GM12873 (cell line): ENCODE data around the gene TRAF2.

Experiments
- TF ChIP-seq, protein P1 (sequence below): IDR thresholded peaks from 2 replicates; pipeline ENCODE4 v1.5.1; 2012; ENCODE audit warnings: low read depth, mild to moderate bottlenecking, moderate library complexity, low read length, control low read depth; ENCODE audit not compliant: insufficient read depth; ENCODE audit errors: missing control alignments

TRAF2 gene

DNA sequence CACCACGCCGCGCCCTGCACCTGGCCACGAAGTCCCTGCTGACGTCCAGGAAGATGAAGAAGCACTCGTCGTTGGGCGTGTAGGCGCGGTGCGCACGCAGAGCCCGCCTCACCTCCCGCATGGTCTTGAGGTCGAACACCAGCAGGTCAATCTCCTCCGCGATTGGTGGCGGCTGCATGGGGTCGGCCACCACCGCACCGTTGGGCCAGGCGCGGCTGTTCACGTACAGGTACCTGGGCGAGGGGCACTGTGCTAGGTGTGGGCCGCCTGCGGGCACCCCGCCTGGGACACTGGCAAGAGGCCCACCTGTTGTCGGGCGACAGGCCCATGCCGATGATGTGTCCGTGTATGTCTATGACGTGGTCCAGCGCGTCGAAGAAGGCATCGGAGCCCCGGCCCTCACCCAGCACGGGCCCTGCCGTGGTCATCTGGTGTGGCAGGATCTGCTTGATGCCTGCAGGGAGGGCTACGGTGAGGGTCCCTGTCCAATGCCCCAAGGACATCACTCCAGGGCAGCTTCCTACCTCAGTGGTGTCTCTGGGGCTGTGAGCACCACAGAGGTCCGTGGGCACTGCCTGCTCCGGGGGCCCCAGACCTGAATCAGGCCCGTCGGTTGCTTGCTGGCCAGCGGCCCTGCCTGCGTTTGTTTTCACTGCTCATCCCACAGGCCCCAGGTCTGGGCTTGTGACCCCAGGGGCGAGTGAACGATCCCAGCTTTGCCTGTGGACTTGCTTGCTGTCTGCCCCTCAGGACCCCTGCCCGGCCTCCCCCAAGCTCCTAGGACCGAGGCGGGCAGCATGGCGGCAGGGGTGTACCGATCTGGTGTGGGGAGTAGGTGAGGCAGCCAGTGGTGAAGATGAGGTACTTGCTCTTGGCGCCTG, 55.2 kb downstream of the TRAF2 start:
- TF ChIP-seq, protein P1, sequence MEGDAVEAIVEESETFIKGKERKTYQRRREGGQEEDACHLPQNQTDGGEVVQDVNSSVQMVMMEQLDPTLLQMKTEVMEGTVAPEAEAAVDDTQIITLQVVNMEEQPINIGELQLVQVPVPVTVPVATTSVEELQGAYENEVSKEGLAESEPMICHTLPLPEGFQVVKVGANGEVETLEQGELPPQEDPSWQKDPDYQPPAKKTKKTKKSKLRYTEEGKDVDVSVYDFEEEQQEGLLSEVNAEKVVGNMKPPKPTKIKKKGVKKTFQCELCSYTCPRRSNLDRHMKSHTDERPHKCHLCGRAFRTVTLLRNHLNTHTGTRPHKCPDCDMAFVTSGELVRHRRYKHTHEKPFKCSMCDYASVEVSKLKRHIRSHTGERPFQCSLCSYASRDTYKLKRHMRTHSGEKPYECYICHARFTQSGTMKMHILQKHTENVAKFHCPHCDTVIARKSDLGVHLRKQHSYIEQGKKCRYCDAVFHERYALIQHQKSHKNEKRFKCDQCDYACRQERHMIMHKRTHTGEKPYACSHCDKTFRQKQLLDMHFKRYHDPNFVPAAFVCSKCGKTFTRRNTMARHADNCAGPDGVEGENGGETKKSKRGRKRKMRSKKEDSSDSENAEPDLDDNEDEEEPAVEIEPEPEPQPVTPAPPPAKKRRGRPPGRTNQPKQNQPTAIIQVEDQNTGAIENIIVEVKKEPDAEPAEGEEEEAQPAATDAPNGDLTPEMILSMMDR: no peak

GRCh38 chr9:136942112-136942880, 56.0 kb downstream of the TRAF2 start:
- TF ChIP-seq, protein P1: no peak

GRCh38 chr9:136942881-136943230, 56.5 kb downstream of the TRAF2 start:
- TF ChIP-seq, protein P1: no peak

- TF ChIP-seq, protein P1: no peak
These were observed 57.2 kb downstream of the TRAF2 start for GRCh38 chr9:136943291-136944211.

DNA sequence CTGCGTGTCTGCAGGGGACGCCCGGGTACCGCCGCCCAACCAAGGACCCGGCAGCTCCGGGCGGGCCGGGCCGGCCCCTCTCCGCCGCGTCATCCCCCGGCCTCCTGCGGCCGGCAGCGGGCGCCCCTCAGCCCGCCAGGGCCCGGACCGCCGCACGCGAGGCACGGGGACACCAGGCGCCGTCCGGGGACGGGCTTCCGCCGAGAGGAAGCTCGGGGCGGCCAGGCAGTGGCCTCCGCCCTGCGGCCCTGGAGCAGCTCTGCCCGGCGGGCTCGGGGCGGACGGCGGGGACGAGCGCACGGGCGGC, 57.8 kb downstream of the TRAF2 start:
- TF ChIP-seq, protein P1: peak; percentile 9

DNA sequence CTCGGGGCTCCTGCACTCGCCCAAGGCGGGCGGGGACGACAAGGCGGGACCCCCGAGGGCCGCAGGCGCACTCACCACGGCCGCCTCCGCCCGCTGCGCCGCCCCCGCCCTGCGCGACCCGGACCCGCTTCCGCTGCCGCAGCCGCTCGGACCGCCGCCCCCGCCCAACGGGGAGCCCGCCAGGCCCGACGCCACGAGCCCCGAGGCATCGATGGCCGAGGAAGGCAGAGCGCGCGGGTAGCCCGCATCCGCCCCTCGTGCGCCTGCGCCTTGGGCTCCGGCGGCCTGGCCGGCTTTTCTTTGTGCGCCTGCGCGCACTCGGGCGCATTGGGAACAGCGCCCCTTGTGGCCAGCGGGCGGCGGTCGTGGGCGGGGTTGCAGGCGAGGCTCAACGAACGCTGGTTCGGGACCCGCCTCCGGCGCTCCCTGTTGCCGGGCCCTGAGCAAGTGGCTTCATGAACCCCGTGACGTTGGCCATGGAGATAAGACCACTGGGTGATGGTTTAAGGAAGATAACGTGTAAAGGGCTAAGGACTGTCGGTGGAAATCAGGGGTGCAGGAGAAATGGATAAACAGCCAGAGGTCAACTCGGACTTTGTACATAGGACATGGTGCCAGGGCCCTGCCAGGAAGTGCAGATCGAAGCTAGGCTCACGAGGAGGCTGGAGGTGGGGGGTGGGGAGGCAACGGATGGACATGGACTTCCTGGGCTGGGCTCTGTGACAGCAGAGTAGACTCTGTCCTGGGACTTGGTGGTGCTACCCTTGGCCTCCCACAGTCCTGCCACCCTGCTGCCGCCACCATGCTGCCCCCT, 58.4 kb downstream of the TRAF2 start, which contains the start of the genes C8G and FBXW5:
Gene C8G, plus strand, starts transcription at position 725 of the 814 bp plus-strand sequence. Its CDS starts 78 bp downstream, at position 803.
Gene FBXW5, minus strand, starts transcription at position 220 of the 814 bp plus-strand sequence. CDS start 655 bp downstream, outside the sequence.
- TF ChIP-seq, protein P1: peak; percentile 89
